GM19328 (cell line): ENCODE data around the gene KCNK17.

ENCODE experiments used
- ATAC-seq: cut with Tn5 transposase; IDR thresholded peaks from one replicate; pipeline ENCODE4 v1.9.1; 2021; ENCODE audit warnings: mild to moderate bottlenecking, moderate library complexity; ENCODE audit not compliant: unreplicated experiment

Gene KCNK17

DNA sequence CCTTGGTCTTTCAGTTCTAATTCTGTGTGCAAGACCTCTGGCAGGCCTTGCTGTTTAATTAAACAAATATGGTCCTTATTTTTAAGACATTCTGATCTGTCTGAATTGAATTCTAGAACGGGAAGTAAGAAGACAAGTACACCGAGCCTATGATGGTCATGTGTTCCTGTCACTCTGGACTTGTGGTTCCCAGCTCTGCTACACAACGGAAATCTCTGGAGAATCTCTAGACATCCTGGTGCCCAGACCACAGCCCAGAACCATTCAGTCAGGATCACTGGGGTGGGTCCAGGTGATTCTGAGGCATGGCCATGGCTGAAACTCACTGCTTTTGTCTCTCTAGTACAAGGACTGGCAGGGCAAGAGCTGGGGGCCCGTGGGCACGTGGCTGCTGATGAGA is 24.2 kb upstream of the KCNK17 start:
- ATAC-seq: no peak

DNA sequence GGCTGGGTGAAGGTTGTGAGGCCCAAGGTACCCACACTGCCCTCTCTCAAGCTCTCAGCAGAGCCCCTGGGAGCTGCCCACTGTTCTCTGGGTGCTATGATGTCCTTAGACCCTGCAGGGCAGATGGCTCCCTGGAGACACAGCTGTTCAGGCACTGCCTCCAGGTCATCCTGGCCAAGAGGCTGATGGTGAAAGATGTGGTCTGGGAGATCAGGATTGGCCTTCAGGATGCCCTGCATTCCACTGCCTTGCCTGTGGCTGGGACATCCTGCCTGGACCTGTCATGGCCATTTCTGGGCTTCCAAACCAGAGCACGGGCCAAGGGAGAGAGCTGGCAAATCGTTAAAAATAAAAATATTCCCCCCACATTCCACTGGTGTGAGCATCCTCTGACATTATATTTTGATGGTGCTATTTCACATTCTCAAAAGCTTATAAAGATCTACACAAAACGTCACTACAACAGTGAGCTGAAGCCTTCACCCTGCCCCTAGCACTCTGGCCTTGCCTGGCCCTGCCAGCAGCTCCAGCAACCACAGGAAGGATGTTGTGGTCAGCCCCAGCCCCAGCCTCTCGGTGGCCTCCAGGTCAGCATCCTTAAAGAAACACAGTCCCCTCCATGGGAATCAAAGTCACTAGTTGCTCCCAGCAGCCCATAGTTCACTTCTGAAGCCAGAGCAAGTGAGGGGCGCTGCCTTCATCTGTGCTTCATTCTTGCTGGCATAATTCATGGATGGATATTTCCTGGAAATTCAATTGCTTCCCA is 21.7 kb upstream of the KCNK17 start:
- no peak for ATAC-seq

DNA sequence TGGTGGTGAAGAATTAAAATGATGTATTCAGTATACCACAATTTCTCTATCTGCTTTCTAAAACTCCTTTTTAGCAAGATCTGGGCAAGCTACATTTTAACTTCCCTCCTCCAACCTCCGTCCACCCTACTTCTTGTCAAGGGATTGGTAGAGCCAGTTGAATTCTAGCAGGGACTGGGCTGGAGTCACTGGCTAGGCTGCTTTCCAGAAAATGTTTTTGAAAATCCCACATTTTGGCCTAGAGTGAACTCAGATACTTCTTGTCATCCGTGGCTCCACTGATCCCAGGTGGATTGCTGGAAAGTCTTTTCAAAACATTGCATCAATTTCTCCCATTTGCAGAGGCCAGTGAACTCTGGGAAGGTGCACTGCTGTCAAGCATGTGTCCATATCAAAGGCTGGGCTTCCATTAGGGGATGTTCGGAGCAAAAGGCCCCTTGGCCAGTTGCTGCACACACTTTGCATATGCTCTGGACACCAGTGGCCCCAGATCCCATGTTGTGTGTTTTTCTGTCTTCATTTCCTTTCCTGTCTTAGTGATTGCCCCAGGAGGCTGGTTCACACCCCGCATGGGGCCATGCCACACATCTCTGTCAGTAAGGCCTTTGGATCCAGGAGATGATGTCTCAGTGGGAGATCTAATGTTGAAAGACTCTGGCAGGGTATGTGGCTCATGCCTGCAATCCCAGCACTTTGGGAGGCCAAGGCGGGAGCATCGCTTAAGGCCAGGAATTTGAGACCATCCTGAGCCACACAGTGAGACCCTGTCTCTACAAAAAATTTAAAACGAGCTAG is 19.6 kb upstream of the KCNK17 start:
- ATAC-seq: no peak

DNA sequence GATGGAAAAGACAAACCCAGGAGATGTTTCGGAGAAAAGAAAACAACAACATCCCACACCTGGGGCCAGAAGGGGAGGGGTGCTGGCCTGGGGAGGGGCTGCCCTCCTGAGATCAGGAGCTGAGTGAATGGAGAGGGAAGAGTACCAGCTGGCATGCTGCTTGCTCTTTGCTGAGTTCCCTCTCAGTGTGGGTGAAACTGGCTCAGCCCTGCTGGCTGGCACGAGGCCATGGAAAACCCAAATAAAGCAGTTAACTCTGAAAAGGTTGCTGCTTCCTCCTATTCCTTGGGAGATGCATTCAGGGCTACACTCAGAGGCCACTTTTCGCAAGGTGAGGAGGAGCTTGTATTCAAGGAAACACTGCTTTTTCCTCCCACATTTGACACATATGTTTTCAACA is 16.3 kb upstream of the KCNK17 start:
- ATAC-seq: no peak

DNA sequence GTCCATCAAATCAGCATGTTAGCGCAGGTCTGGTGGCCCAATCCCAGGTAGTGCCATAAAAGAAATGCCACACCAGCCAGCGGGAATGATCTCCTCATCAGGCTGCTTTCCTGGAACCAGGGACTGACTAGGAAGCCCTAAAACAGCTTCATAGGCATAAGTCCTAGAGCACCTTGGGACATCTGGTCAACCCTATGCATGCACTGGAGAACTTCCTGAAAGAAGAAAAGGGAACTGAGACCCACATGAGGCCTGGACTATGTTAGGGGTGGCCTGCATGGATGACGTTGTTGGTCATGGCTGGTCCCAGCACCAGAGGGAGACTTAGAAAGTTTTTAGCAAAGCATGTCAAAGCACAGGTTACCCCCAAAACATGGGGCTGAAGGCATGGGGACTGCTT is 15.8 kb upstream of the KCNK17 start:
- no peak for ATAC-seq

DNA sequence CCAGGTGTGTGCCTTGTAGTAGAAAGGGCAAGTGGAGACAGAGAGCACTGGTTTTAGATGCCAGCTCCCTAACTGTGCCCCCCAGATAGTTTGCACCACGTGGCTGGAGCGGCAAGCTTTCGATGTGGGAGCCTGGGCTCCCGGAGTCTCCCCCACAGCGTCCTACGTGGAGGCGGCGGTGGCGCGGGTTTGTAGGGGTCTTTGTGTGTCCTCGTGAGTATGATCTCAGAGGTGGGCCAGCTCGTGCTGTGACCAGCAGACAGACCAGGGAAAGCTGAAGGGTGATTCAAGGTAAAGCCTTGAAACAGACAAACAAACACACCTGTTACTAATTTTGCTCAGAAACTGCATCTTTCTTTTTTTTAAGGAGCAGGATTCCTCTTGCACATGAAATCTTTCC is 13.8 kb upstream of the KCNK17 start:
- ATAC-seq: no peak

DNA sequence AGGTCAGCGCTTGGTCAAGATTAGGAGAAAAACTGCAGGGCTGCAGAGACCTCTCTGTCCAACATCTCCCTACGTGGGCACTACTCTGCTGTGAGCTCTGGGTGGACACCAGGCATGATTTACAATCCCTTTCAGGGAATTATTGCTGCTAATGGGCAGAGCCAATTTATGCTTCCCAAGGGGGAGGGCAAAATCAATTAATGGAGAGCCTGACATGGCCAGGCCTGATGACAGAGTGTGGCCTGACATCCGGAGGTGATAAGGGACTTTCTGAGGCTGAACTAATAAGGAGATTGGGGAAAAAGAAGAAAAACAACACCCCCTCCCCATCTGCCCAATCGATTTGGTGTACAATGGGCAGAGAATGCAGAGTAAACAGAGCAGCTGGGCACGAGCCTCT is 13.3 kb upstream of the KCNK17 start:
- no peak for ATAC-seq

DNA sequence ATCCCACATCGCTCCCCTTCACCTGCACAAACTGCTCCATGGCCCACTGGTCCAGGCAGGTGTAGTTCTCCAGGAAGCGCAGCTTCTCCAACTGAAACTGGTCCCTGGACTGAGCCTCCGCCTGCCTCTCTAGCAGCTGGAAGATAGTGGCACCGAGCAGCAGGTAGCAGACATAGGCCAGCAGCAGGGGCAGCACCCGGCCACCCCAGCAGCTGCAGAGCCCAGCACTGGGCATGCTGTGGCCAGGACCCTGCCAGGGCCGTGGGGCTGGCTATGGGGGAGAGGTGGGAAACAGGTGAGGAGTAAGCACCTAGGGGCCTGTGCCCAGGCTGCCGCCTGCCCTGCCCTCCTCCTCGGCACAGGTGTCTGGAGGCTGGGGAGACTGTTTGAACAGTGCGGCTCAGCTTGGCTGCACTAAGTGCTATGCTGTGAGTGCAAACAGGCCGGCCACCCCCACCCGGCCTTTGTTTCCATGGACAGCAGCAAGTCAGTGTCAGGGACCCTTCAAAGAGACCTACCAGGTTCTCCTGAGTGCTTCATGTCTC is 8.2 kb upstream of the KCNK17 start, which contains the start of gene KCNK16:
TSS of gene KCNK16 (minus strand) at position 397 of the 545 bp plus-strand sequence. CDS start at position 235, 162 bp downstream.
- ATAC-seq: no peak

DNA sequence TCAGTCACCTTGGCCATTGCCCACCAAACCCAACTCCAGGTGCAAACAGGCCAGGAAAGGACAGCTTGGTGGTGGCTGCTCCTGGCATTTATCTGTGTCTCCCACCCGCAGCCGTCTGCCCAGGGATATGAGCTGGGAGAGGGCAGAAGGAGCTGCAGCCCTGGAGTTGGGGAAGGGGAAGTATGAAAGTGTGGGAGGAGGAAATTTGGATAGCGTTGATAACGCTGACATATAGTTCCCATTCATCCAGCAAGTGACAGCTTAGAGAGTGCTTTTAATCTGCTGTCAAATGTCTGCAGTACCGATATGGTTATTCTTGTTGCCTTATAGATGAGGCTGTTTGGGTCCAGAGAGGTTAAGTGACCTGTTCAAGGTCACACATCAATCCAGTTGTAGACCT is 7.5 kb upstream of the KCNK17 start:
- ATAC-seq: no peak

DNA sequence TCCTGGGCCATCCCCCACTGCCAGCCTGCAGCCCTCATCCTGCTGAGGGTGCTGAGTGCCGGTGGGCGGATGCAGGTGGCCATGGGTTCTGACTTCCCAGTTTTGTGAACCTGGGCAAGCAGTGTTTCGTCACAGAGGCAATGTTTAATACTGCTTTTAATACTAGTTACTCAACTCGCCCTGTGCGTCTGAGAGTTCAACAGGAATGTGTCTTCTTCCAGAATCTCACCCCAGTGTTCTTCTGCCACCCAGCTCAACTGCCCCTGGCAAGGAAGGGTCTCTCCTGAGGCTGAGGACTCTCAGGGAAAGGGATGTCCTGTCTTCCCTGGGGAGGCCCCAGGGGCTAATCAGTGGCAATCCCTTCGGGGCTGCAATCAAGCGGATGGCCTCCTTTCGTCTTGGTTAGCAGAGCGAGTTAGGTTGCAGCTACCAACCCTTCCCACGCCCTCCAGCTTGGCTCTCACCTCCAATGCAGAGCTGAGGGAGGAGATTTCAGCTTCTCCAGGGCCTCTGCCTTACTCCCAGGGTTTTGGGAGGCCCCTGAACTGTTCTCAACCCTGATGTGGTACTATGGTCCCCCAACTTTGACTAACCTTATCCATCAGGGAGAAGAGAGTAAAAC is 6.3 kb upstream of the KCNK17 start:
- no peak for ATAC-seq

DNA sequence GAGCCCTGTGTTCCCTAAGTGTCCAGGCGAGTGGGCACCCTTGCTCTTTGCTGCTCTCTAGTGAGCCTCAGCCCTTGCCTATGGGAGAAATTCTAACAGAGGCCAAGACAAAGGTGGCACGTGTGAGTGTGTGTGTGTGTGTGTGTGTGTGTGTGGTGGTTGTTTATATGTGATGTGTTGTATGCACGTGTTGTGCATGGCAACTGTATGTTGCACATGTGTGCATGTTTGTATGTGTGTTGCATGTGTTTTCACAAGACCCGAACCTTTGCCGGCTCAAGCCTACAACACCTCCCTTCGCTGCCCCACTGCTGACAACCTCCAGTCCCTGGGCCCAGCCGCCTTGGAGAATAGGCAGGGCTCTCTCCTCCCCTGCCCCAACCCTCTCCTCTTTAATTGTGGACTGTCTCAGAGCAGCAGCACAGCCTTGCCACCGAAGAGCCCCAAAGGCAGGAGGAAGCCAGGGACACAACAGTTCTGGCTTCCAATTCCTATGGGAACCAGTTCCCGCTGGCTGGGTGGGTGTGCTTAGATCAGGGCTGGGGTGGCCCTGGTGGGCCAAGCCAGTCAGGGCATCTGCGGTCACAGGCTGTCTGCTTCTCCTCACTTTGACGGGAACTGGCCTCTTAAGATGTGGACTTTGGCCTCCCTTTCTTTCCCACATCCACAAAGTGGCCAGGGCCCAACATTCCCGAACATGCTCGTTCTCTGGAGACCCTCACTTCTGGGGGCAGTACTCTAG is 5.6 kb upstream of the KCNK17 start:
- no peak for ATAC-seq

DNA sequence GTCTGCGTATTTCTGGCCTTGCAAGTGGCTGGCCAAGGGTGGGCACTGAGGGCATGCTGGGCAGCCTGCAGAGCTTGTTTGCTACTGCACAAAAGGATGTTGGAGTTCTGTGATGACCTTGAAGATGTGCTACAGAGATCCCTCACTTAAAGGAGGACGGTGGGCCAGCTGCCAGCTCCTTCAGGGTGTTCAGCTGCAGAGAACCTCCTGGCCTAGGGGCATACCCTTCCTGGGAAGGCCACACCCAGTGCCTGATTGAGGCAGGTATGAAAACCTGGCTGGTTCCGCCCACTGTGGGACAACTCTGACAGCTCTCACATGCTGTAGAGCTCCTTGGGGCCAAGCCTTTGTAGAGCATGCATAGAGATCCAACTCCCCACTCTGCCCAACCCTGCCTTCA is 3.0 kb upstream of the KCNK17 start:
- ATAC-seq: no peak

DNA sequence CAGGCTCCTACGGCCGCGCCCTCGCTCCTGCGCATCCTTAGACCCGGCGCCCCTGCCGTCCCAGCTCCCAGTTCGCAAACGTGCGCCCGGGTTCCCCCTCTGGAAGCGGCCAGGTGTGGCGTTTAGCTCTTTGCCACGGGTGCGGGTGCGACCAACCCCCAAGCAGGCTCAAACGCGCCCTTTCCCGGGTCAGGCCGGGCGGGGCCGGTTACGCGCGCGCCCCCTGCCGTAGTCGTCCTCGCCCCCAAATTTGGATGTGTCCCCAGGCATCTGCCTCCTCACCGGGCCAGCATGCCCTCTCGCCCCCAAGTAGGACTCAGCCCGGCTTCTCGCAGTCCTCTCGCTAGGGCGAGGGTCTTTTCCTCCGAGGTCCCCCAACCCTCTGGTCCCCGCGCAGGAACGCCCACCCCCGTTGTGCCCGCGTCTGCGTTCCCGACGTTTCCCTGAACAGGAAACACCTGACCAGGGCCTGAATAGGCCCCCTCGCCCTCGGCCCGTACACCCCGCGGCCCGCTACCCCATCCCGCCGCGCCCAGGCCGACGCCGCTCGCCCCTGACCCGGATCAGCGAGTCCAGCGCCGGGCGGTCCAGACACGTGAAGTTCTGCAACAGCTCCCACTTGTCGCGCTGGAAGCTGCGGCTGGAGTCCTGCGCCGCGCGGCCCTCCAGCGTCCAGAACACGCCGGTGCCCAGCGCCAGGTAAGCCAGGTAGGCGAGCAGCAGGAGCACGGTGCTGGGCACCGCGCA is 520 bp downstream of the KCNK17 start:
- ATAC-seq: no peak

DNA sequence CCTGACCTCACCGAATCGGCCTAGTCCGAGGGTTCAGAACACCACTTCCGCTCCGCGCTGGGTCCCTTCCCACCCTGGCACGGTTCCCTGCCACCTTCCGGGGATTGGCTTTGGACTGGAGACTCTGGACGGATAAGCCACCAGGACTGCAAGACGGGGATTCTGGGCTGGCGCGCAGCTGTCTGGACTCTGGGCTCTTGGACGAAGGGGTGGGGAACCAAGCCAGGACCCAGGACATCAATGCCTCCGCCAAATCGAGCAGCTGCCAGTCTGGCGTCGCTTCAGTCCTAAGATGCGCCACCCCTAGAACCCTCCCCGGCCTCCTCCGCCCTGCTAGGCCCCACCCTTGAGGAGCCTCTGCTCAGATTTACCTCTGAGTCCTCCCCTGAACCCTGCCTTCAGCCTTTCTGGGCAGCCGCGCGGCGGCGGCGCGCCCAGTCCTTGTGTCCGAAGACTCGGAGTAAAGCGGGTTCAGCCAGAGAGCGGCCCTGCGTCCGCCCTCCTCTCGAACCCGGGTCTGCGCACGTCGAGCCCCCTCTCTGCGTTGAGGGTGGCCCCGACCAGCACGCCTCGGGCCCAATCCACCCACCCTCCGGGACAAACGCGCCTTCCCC is 1.2 kb downstream of the KCNK17 start:
- ATAC-seq: no peak

DNA sequence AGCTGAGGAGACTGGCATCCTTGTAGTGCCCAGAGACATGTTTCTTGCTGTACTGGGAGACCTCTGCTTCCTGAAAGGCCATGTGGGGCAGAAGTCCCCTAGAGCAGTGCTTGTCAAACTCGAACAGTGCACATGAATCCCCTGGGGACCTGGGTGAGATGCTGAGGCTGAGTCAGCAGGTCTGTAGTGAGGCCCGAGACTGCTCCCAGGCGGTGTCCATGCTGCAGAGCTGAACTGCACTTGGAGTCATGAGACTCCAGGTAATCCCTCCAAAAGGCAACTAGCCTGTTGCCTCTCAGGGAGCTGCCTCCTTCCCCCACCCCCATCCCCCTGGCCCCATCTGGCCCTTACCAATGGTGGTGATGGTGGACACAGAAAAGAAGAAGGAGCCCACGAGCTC is 3.7 kb downstream of the KCNK17 start:
- no peak for ATAC-seq

DNA sequence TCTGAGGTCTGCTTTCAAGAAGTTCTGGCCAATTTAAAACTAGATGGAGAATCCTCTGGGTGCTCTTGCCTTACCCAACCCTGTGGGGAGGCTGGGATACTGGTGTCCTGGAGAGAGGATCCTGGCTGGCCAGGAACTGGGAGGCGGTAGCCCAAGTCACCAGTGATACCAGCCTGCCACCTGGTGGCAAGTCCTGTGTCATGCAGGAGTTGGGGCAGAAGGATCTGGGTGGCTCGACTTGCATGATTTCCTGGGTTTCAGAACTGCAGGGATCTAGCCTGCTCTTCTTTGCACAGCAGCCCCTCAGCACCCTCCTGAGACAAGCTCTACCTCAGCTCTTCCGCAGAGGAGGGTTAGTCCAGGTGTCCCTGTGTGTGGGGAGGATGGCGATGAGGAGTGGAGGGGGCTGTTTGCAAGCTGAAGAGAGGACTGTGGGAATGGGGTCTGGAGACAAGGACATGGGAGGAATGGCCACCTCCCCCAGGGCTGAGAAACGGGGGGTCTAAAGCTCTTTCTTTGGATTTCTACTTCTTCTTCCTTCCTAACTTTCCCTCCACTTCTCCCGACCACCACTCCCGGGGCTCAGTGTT is 4.2 kb downstream of the KCNK17 start:
- no peak for ATAC-seq

DNA sequence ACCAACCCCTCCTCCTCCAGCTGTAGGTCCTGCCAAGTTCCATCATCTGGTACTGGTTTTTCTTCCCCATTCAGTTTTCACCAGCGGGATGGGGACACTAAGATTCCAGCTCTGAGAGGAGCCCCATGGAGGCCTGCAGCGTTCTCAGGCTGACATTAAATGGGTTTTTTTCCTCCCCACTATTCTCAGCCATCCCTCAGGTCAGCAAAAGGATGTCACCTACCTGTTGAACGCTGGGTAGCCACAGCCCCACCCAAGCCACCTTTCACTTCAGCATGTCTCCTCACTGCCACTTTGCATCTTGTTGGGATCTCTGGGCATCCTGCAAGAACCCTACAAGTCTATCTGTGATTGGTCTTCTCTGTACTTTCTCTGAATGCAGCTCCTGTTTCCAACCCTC is 6.8 kb downstream of the KCNK17 start:
- ATAC-seq: no peak

DNA sequence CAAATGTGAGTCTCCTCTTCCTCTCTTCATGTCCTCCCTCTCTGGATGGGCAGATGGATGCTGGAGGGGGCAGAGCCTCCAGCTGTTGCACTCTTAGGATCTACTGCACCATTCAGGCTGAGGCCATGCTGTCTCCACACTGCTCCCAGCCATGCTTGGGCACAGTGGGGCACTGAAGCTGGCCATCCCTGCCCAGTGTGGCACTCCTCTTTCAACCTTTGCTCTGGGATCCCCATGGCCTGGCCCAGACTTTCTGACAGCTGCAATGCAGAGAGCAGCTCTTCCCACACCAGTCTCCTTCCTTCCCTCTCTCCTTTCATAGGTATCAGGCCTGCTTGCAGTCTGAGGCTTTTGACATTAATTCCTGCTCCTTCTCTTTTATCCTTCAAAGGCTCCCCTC is 9.3 kb downstream of the KCNK17 start:
- no peak for ATAC-seq

DNA sequence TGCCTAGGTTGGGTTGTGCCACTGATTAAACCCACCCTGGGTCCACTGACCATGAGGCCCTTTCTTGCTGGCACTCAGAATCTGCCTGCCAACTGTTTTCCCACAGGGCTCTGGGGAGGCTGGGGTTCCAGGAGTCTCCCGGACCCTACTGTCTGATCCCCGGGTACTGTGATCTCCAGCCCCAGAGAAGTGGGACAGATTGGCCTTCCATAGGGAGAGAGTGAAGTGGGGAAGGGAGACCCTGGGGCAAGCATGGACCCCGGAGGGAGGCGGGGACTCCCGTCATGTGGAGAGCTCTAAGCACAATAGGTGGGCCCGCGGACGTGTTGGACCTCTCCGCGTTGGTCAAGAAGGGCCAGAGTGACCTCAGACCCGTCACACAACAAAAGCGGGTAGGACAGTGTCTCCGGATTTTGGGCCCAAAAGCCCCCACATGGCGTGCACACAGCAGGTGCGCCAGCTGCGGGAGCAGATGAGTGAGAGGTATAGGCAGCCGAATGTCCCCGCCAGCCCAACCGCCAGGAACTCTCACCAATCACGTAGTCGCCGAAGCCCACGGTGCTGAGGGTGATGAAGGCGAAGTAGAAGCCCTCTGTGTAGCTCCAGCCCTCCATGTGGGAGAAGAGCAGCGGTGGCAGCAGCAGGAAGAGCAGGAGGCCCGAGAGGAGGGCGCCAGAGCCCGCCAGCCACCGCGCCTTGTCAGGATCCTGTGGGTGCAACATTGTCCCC is 10.6 kb downstream of the KCNK17 start:
- no peak for ATAC-seq
